GM12878 (cell line): ENCODE measurements around the gene ARL11. TPM values are rescaled to one million over a fixed set of nuclear protein-coding genes. Genes with fewer than 3 reads are reported as not detected.

Source experiments
- ATAC-seq: fragments of 200-7000 bp; cut with Tn5 transposase; 3 replicates; pipeline ENCODE4 v1.9.1; 2020; ENCODE audit warnings: mild to moderate bottlenecking, moderate library complexity
- BruUV-seq: library from RNA; stranded (reverse); fragments of 400-500 nt; replicated peaks from 2 replicates; lab custom pipeline; 2021; lab: Mats Ljungman, UMichigan
- CTCF ChIA-PET: fragments of 300-600 bp; sonication (Branson Sonifier 250); formaldehyde crosslinking; extraction: SDS; loops from one replicate; lab custom pipeline; 2021; ENCODE audit warnings: inconsistent platforms; lab: Yijun Ruan, JAX
- POLR2A ChIA-PET: fragments of 350-600 bp; formaldehyde crosslinking; extraction: SDS; loops from one replicate; lab custom pipeline; 2021; ENCODE audit warnings: inconsistent platforms; lab: Charles Lee
- RAD21 ChIA-PET: fragments of 300-600 bp; sonication (Branson Sonifier 250); formaldehyde crosslinking; loops from one replicate; lab custom pipeline; 2023; ENCODE audit warnings: antibody characterized with exemption; ENCODE audit not compliant: unreplicated experiment; lab: Charles Lee
- SMC1A ChIA-PET: fragments of 300-600 bp; sonication (Branson Sonifier 250); formaldehyde crosslinking; loops from one replicate; lab custom pipeline; 2023; ENCODE audit not compliant: unreplicated experiment, uncharacterized antibody; lab: Charles Lee
- DNase-seq: peaks from one replicate; pipeline ENCODE4 v3.0.0-alpha.2; 2011; ENCODE audit warnings: low read depth, low spot score
- FAIRE-seq: peaks from 3 replicates; lab custom pipeline; 2011; peaks lifted over from hg19 to GRCh38; lab: Jason Lieb, UNC
- H2AFZ ChIP-seq: 2 replicates; pipeline ENCODE4 v1.6.0; 2011; ENCODE audit warnings: low read depth, low read length, control low read depth; ENCODE audit not compliant: control insufficient read depth
- H3K27ac ChIP-seq: 2 replicates; pipeline ENCODE4 v1.5.1; 2011; ENCODE audit warnings: control low read depth; ENCODE audit not compliant: control insufficient read depth, insufficient read depth
- H3K27me3 ChIP-seq, 2 experiments: replicated peaks in 1 of 2; 2 replicates each; pipeline versions ENCODE4 v1.6.0 to v1.6.1; 2011; ENCODE audit warnings: low read length in 1 of 2; ENCODE audit not compliant: control insufficient read depth in 2 of 2, insufficient read depth in 2 of 2
- H3K36me3 ChIP-seq, 2 experiments: 2 replicates each; pipeline ENCODE4 v1.5.1; 2011; ENCODE audit warnings: low read length in 1 of 2; ENCODE audit not compliant: control insufficient read depth in 2 of 2, insufficient read depth in 2 of 2
- H3K4me1 ChIP-seq: 2 replicates; pipeline ENCODE4 v1.6.1; 2011; ENCODE audit warnings: mild to moderate bottlenecking, low read length, moderate library complexity, mixed read lengths; ENCODE audit not compliant: control insufficient read depth, insufficient read depth
- H3K4me2 ChIP-seq: 2 replicates; pipeline ENCODE4 v1.6.0; 2011; ENCODE audit warnings: control low read depth; ENCODE audit not compliant: control insufficient read depth, insufficient read depth
- H3K4me3 ChIP-seq: fragments of 200-600 bp; sonication (generic); 2 replicates; pipeline ENCODE4 v1.5.1; 2016
- H3K79me2 ChIP-seq: 2 replicates; pipeline ENCODE4 v1.6.0; 2011; ENCODE audit warnings: low read length; ENCODE audit not compliant: control insufficient read depth, insufficient read depth
- H3K9ac ChIP-seq: 2 replicates; pipeline ENCODE4 v1.8.0; 2011; ENCODE audit warnings: low read length, control low read depth, mixed read lengths; ENCODE audit not compliant: control insufficient read depth, insufficient read depth
- H3K9me3 ChIP-seq: replicated peaks from 3 replicates; pipeline ENCODE4 v1.5.1; 2011; ENCODE audit warnings: mild to moderate bottlenecking, low read length; ENCODE audit not compliant: control insufficient read depth, insufficient read depth
- H4K20me1 ChIP-seq: 2 replicates; pipeline ENCODE4 v1.6.0; 2011; ENCODE audit not compliant: control insufficient read depth, insufficient read depth
- CREB1 ChIP-seq: IDR thresholded peaks from 2 replicates; pipeline ENCODE4 v1.6.1; 2012; ENCODE audit warnings: low read depth, mild to moderate bottlenecking, inconsistent platforms
- CTCF ChIP-seq, 3 experiments: IDR thresholded peaks in 2 of 3; conservative IDR thresholded peaks in 1 of 3; 2 replicates each; pipeline ENCODE4 v1.5.1; 2011; ENCODE audit warnings: low read depth in 3 of 3, low read length in 3 of 3, mild to moderate bottlenecking in 3 of 3, control low read depth in 2 of 3, moderate library complexity in 2 of 3, inconsistent platforms in 1 of 3, mixed read lengths in 1 of 3; ENCODE audit not compliant: control insufficient read depth in 2 of 3, insufficient read depth in 1 of 3; ENCODE audit errors: extremely low read depth in 1 of 3
- EP300 ChIP-seq, 2 experiments: fragments of 150-350 bp in 1 of 2; IDR thresholded peaks; 2 replicates each; pipeline ENCODE4 v1.6.1; 2011 to 2012; ENCODE audit warnings: low read depth in 2 of 2, low read length in 2 of 2, borderline replicate concordance in 1 of 2, improper control_type of control experiment in 1 of 2, inconsistent platforms in 1 of 2; ENCODE audit not compliant: control insufficient read depth in 1 of 2
- IRF5 ChIP-seq: fragments of 450-650 bp; IDR thresholded peaks from 2 replicates; pipeline ENCODE4 v1.6.1; 2017; ENCODE audit warnings: borderline replicate concordance
- JUNB ChIP-seq: IDR thresholded peaks from 2 replicates; pipeline ENCODE4 v1.6.1; 2016; ENCODE audit warnings: antibody characterized with exemption, mild to moderate bottlenecking
- KDM1A ChIP-seq: fragments of 200-600 bp; sonication (generic); IDR thresholded peaks from 2 replicates; pipeline ENCODE4 v1.6.1; 2016; ENCODE audit warnings: borderline replicate concordance
- MLLT1 ChIP-seq: fragments of 450-650 bp; IDR thresholded peaks from 2 replicates; pipeline ENCODE4 v1.6.1; 2016; ENCODE audit warnings: mild to moderate bottlenecking
- NFIC ChIP-seq: IDR thresholded peaks from 2 replicates; pipeline ENCODE4 v1.6.1; 2012; ENCODE audit warnings: low read depth, mild to moderate bottlenecking, inconsistent platforms, low read length, moderate library complexity
- NRF1 ChIP-seq: conservative IDR thresholded peaks from 2 replicates; pipeline ENCODE4 v1.6.1; 2011; ENCODE audit warnings: mild to moderate bottlenecking, low read depth, low read length, improper control_type of control experiment
- PML ChIP-seq: IDR thresholded peaks from 2 replicates; pipeline ENCODE4 v1.6.1; 2012; ENCODE audit warnings: low read length, inconsistent platforms
- POU2F2 ChIP-seq: IDR thresholded peaks from 3 replicates; pipeline ENCODE4 v1.6.1; 2011; ENCODE audit warnings: low read depth, mild to moderate bottlenecking, low read length, borderline replicate concordance
- RBBP5 ChIP-seq: fragments of 200-600 bp; sonication (generic); conservative IDR thresholded peaks from 2 replicates; pipeline ENCODE4 v1.6.1; 2016
- SPI1 ChIP-seq: IDR thresholded peaks from 2 replicates; pipeline ENCODE4 v1.6.1; 2011; ENCODE audit warnings: low read depth, mild to moderate bottlenecking, low read length, moderate library complexity, borderline replicate concordance; ENCODE audit not compliant: insufficient read depth
- SREBF1 ChIP-seq: IDR thresholded peaks from 2 replicates; pipeline ENCODE4 v1.6.1; 2012; ENCODE audit warnings: mild to moderate bottlenecking, low read length
- TCF3 ChIP-seq: IDR thresholded peaks from 2 replicates; pipeline ENCODE4 v1.6.1; 2012; ENCODE audit warnings: low read depth, mild to moderate bottlenecking, low read length, borderline replicate concordance; ENCODE audit not compliant: insufficient read depth
- ZNF24 ChIP-seq: fragments of 450-650 bp; IDR thresholded peaks from 2 replicates; pipeline ENCODE4 v1.6.1; 2017; ENCODE audit warnings: antibody characterized with exemption, mild to moderate bottlenecking
- ZNF384 ChIP-seq: IDR thresholded peaks from 2 replicates; pipeline ENCODE4 v1.6.1; 2012; ENCODE audit warnings: low read depth, mild to moderate bottlenecking, low read length, improper control_type of control experiment, borderline replicate concordance
- WGBS: methylation state at CpG from one replicate; pipeline ENCODE4 v1.1.6; 2016; ENCODE audit warnings: low lambda C conversion rate; ENCODE audit not compliant: insufficient replicate concordance, insufficient coverage; ENCODE audit errors: missing lambda C conversion rate; 5-methylcytosine and 5-hydroxymethylcytosine counted together
- in situ Hi-C: fragments of 300-500 bp; cut with MboI; formaldehyde crosslinking; loops from 9 replicates; pipeline ENCODE4 v1.14.3; 2018; ENCODE audit warnings: mixed read lengths
- intact Hi-C: fragments of 100-400 bp; cut with micrococcal nuclease; formaldehyde crosslinking; loops from one replicate; pipeline ENCODE4 v1.14.2; 2022; ENCODE audit not compliant: unreplicated experiment
- polyA plus RNA-seq, 11 experiments: library from polyadenylated mRNA; depleted of rRNA in 4 of 11; unstranded in 6 of 11; stranded (reverse) in 5 of 11; fragments of >200 nt; fragmentation: Nextera tagmentation in 4 of 11; fragmentation: Illumina TruSeq in 1 of 11; extraction: Ambion mirVana in 4 of 11; extraction: Trizol in 1 of 11; gene quantifications; 1 replicate in 1 of 11; 2 replicates in 10 of 11; pipeline versions ENCODE4 v1.2.1 to v1.2.3, GENCODE V29; 2011 to 2016; ENCODE audit warnings: inconsistent platforms in 2 of 11, missing spikeins in 2 of 11, low read depth in 1 of 11
- total RNA-seq, 4 experiments: library from RNA; depleted of rRNA in 3 of 4; stranded (reverse); fragments of >200 nt in 3 of 4; fragmentation: Illumina TruSeq in 1 of 4; extraction: Trizol in 1 of 4; gene quantifications; 2 replicates each; pipeline versions ENCODE4 v1.2.1 to v1.2.3, GENCODE V29; 2013 to 2021

The ARL11 gene
- total and polyA plus RNA-seq, 10 of the 15 experiments (the other 5 are each of a cell fraction or from before 2014, with no cell fraction given): 2.0 to 7.2 (median 4.4) TPM

- no peak for TF ChIP-seq MLLT1
- no peak for TF ChIP-seq NFIC
- TF ChIP-seq PML: no peak
- TF ChIP-seq, all 136 proteins: peak for 0
Observed at GRCh38 chr13:49594576-49594975, 33.7 kb upstream of the ARL11 start (continued).

GRCh38 chr13:49596221-49596620, 32.1 kb upstream of the ARL11 start:
- CTCF ChIA-PET: interaction anchor here (1.1 kb wide), 1 partner anchor 10 kb away, joined by 4 read pairs; no protein-coding TSS in a partner anchor
- in situ Hi-C loops: no loop called here
- intact Hi-C loops: no loop called here
- TF ChIP-seq IRF5 (no peak), CREB1 (no peak), SREBF1 (no peak), ZNF384 (no peak), POU2F2 (no peak), TCF3 (no peak), ZNF24 (no peak), RBBP5 (no peak), JUNB (no peak), NRF1 (no peak), KDM1A (no peak), CTCF (IDR thresholded peaks at IDR 0.05 in 2 of 3, conservative IDR thresholded peaks at IDR 0.05 in 1 of 3; ENCODE audit: control insufficient read depth in 2 of 3, extremely low read depth in 1 of 3, insufficient read depth in 1 of 3, low read depth in 3 of 3, low read length in 3 of 3) (no peak), SPI1 (no peak), PML (no peak), EP300 (IDR thresholded peaks at IDR 0.05; ENCODE audit: borderline replicate concordance in 1 of 2, control insufficient read depth in 1 of 2, low read depth in 2 of 2, low read length in 2 of 2) (no peak)

More at GRCh38 chr13:49596221-49596620, 32.1 kb upstream of the ARL11 start:
- ATAC-seq: no peak
- H3K36me3 ChIP-seq: no peaks in the 10 kb centered on the region
- no peaks in the 10 kb centered on the region for H4K20me1 ChIP-seq
- no peak overlapping the region for H3K4me3 ChIP-seq
- H2AFZ ChIP-seq: no peak overlapping the region
- H3K9me3 ChIP-seq: no peaks in the 10 kb centered on the region
- WGBS: 48% methylated on average over 2 of the region's 2 CpGs
- H3K9ac ChIP-seq: no peak overlapping the region
- H3K79me2 ChIP-seq: no peaks in the 10 kb centered on the region
- H3K4me1 ChIP-seq: no peaks in the 10 kb centered on the region
- ChIA-PET SMC1A (no interaction called here), RAD21 (no interaction called here), POLR2A (no interaction called here)
- no peak overlapping the region for H3K27ac ChIP-seq
- no TSS peak for BruUV-seq
- DNase-seq: no peak
- H3K27me3 ChIP-seq: no peaks in the 10 kb centered on the region
- no peak for FAIRE-seq
- H3K4me2 ChIP-seq: no peak overlapping the region
